ENCODE results near the gene PARD3B. TPM values are rescaled to one million over a fixed set of nuclear protein-coding genes. Genes with fewer than 3 reads are reported as not detected.

The PARD3B gene
- total and polyA plus RNA-seq, 2 experiments from 2014 or later = 3.5 to 4.4 TPM

- TF ChIP-seq JUNB (IDR thresholded peaks at IDR 0.05; ENCODE audit: unreplicated experiment) (no peak), CTCF (conservative IDR thresholded peaks at IDR 0.05; ENCODE audit: low read depth in 2 of 2) (no peak), EZH2phosphoT487 (IDR thresholded peaks at IDR 0.05; ENCODE audit: unreplicated experiment) (no peak), STAT1 (IDR thresholded peaks at IDR 0.05; ENCODE audit: unreplicated experiment) (no peak), ETS1 (IDR thresholded peaks at IDR 0.05) (no peak), CREB1 (CRISPR knock-in tag; IDR thresholded peaks at IDR 0.05; ENCODE audit: low read depth) (no peak)
Measured at GRCh38 chr2:205408696-205409095, 863.4 kb downstream of the PARD3B start (continued).

GRCh38 chr2:205409411-205409810 lies 864.1 kb downstream of the PARD3B start:
- H3K27ac Mint-ChIP-seq = no peak overlapping the region

More at GRCh38 chr2:205409411-205409810, 864.1 kb downstream of the PARD3B start:
- TF ChIP-seq CTCF (conservative IDR thresholded peaks at IDR 0.05; ENCODE audit: low read depth in 2 of 2) (no peak), EZH2 (IDR thresholded peaks at IDR 0.05; ENCODE audit: low read depth, unreplicated experiment) (no peak), JUNB (IDR thresholded peaks at IDR 0.05; ENCODE audit: unreplicated experiment) (no peak), STAT1 (IDR thresholded peaks at IDR 0.05; ENCODE audit: unreplicated experiment) (no peak), POLR2AphosphoS5 (IDR thresholded peaks at IDR 0.05; ENCODE audit: low read depth) (no peak), REST (IDR thresholded peaks at IDR 0.05; ENCODE audit: unreplicated experiment) (no peak), EZH2phosphoT487 (IDR thresholded peaks at IDR 0.05; ENCODE audit: unreplicated experiment) (no peak)
- Histone ChIP-seq H3K4me3 (no peak overlapping the region), H3K27me3 (ENCODE audit: insufficient read depth) (no peaks in the 10 kb centered on the region), H3F3A (replicated peaks; ENCODE audit: low read depth) (no peaks in the 10 kb centered on the region), H3K27ac (ENCODE audit: low read depth) (no peak overlapping the region), H3K9me2 (ENCODE audit: insufficient read depth) (no peaks in the 10 kb centered on the region), H3K36me3 (ENCODE audit: insufficient read depth) (no peaks in the 10 kb centered on the region), H3K79me2 (replicated peaks; ENCODE audit: insufficient read depth) (no peaks in the 10 kb centered on the region), H3K4me2 (no peak overlapping the region), H3K4me1 (ENCODE audit: insufficient read depth) (no peaks in the 10 kb centered on the region), H2AFZ (no peak overlapping the region), H4K20me1 (replicated peaks; ENCODE audit: insufficient read depth) (no peaks in the 10 kb centered on the region)
- Mint-ChIP-seq H3K27me3 (ENCODE audit: insufficient read depth, low read depth, poor library complexity) (no peaks in the 10 kb centered on the region), H3K4me3 (no peak overlapping the region), H3K36me3 (ENCODE audit: low read depth) (no peaks in the 10 kb centered on the region), H3K4me1 (no peaks in the 10 kb centered on the region), H3K9me3 (no peaks in the 10 kb centered on the region)
- ATAC-seq = no peak
- DNase-seq (ENCODE audit: low spot score) = no peak
